Neural cell (in vitro differentiated cells): ENCODE results near the gene TNS3.

Experiments
- EP300 ChIP-seq: fragments of 450-650 bp; conservative IDR thresholded peaks from 2 replicates; pipeline ENCODE4 v1.6.1; 2014; ENCODE audit warnings: antibody characterized with exemption, mild to moderate bottlenecking, moderate library complexity; ENCODE audit not compliant: poor library complexity, severe bottlenecking
- RAD21 ChIP-seq: fragments of 450-650 bp; conservative IDR thresholded peaks from 2 replicates; pipeline ENCODE4 v1.6.1; 2014; ENCODE audit warnings: antibody characterized with exemption, mild to moderate bottlenecking, moderate library complexity
- SMC3 ChIP-seq: fragments of 450-650 bp; conservative IDR thresholded peaks from 2 replicates; pipeline ENCODE4 v1.6.1; 2014; ENCODE audit warnings: antibody characterized with exemption, mild to moderate bottlenecking, moderate library complexity; ENCODE audit not compliant: poor library complexity
- TAF1 ChIP-seq: IDR thresholded peaks from 2 replicates; pipeline ENCODE4 v1.6.1; 2012; ENCODE audit warnings: low read depth

DNA sequence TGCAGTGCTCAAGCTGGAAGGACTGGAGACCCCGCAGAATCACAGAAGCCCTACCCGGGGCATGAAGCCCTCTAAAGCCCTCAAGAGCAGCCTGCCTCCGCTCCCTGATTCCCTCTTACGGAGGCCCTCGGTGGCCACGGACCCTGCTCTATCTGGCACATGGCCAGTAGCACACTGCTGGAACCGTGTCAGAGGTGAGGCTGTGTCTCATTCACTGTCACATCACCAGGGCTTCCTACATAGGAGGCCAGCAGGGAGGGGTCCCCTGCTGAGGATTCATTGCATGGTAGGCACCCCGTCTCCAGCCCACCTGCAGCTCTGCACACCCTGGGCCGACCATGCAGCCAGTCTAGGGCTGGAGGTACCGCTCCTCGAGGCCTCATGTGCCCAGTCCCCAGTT is 259.2 kb downstream of the TNS3 start:
- TF ChIP-seq TAF1 (no peak), RAD21 (no peak), EP300 (no peak), SMC3 (no peak)
